Adrenal gland (tissue), 12 donors: Measurements from ENCODE around the gene CYB5R4. TPM values are rescaled to one million over a fixed set of nuclear protein-coding genes. Genes with fewer than 3 reads are reported as not detected.

Source experiments
- DNase-seq, 7 donors: peaks; one replicate each; pipeline ENCODE4 v3.0.0-alpha.2; 2019 to 2020
- H3K27ac ChIP-seq, 5 donors: fragments of 200-600 bp; sonication (generic) in 4 of 5; 1 replicate in 3 of 5; 2 replicates in 2 of 5; pipeline versions ENCODE4 v1.5.1 to v1.8.0; 2016 to 2020; ENCODE audit warnings: mild to moderate bottlenecking in 1 of 5
- H3K27me3 ChIP-seq: fragments of 200-600 bp; 2 replicates; pipeline ENCODE4 v1.8.0; 2021
- H3K36me3 ChIP-seq, 2 donors: fragments of 200-600 bp; replicated peaks in 1 of 2; 1 replicate in 1 of 2; 2 replicates in 1 of 2; pipeline versions ENCODE4 v1.5.1 to v1.8.0; 2018 to 2022
- H3K4me1 ChIP-seq, 2 donors: fragments of 200-600 bp; replicated peaks in 1 of 2; 1 replicate in 1 of 2; 2 replicates in 1 of 2; pipeline versions ENCODE4 v1.5.1 to v1.8.0; 2018 to 2021
- H3K4me3 ChIP-seq, 4 donors: fragments of 200-600 bp; sonication (generic) in 3 of 4; one replicate each; pipeline ENCODE4 v1.5.1; 2016 to 2018
- H3K9me3 ChIP-seq, 3 donors: fragments of 200-600 bp; sonication (generic) in 1 of 3; replicated peaks in 1 of 3; 1 replicate in 2 of 3; 2 replicates in 1 of 3; pipeline versions ENCODE4 v1.5.1 to v1.8.0; 2016 to 2021
- CTCF ChIP-seq, 6 experiments: fragments of 450-650 bp in 4 of 6; fragments of 200-600 bp in 2 of 6; sonication (generic) in 1 of 6; IDR thresholded peaks; 1 replicate in 5 of 6; 2 replicates in 1 of 6; pipeline versions ENCODE4 v1.5.1 to v1.8.0; 2016 to 2021; ENCODE audit warnings: antibody characterized with exemption in 6 of 6, mild to moderate bottlenecking in 2 of 6, moderate library complexity in 1 of 6
- POLR2A ChIP-seq, 2 donors: fragments of 450-650 bp; IDR thresholded peaks; one replicate each; pipeline ENCODE4 v1.6.1; 2017; ENCODE audit warnings: antibody characterized with exemption in 2 of 2, mild to moderate bottlenecking in 2 of 2, moderate library complexity in 1 of 2
- WGBS, 4 donors: extraction: QIAGEN DNeasy Blood & Tissue Kit in 2 of 4; methylation state at CpG; one replicate each; pipeline versions ENCODE4 v1.1.5 to v1.1.7; 2013 to 2017; 5-methylcytosine and 5-hydroxymethylcytosine counted together
- intact Hi-C, 2 donors: fragments of 100-400 bp; cut with DNase I; formaldehyde crosslinking; loops; one replicate each; pipeline versions ENCODE4 v1.14.1 to v1.15.0; 2022 to 2023
- polyA plus RNA-seq, 3 donors: library from polyadenylated mRNA; stranded (reverse); fragments of 200-250 nt in 2 of 3; fragments of 350-450 nt in 1 of 3; fragmentation: Illumina TruSeq in 1 of 3; extraction: RNeasy Lipid Tissue Mini Kit (QIAGEN cat#74804) in 1 of 3; gene quantifications; one replicate each; pipeline ENCODE4 v1.2.3, GENCODE V29; 2013 to 2014
- total RNA-seq, 9 donors: library from RNA; depleted of rRNA in 4 of 9; stranded (reverse); fragments of >200 nt in 4 of 9; fragments of 120-200 nt in 1 of 9; fragmentation: NEBNext Ultra II Directional in 1 of 9; extraction: Animal tissue kit (Norgen Biotek cat#: 25700) in 1 of 9; gene quantifications; one replicate each; pipeline versions ENCODE4 v1.1.0 to v1.2.4, GENCODE V29; 2013 to 2023
- donor health status: healthy with polysubstance abuse.
- donor health status: Bipolar disorder and iron deficiency.
- donor health status: DM: yes; HTN: yes; CAD: no.
- donor health status: DM: no; HTN: no; CAD: no.
- donor health status: DM: no; HTN: no; CAD: no.
- donor health status: DM: yes; HTN: yes; CAD: no.

The CYB5R4 gene
- total and polyA plus RNA-seq, 12 donors, result 1.3 to 22.0 (median 11.0) TPM

GRCh38 chr6:84016029-84016428, 156.5 kb downstream of the CYB5R4 start:
- Histone ChIP-seq H3K4me3 (no peak overlapping the region), H3K36me3 (no peaks in the 10 kb centered on the region), H3K27me3 (no peaks in the 10 kb centered on the region), H3K4me1 (no peaks in the 10 kb centered on the region), H3K9me3 (no peaks in the 10 kb centered on the region), H3K27ac (no peak overlapping the region)
- 56 to 75% (median 64%) methylated on average over 1 of the region's 1 CpG for WGBS, 4 donors
- intact Hi-C loops, result no loop called here
- no peak for TF ChIP-seq CTCF (IDR thresholded peaks at IDR 0.05)
- TF ChIP-seq POLR2A (IDR thresholded peaks at IDR 0.05), result no peak
- no peak for DNase-seq

Other genes with a start within 250 kb of the CYB5R4 start
- 10 to 100 TPM in 1 of 9 donors, 1 to 10 TPM in 4, under 1 TPM in 2, not detected in 2; 0.11 to 10.3 (median 2.8) TPM for gene SNAP91, start 150.6 kb upstream of the CYB5R4 start, total RNA-seq
- 10 to 100 TPM in 2 of 3 donors, 1 to 10 TPM in 1; 2.2 to 20.1 (median 10.5) TPM for gene SNAP91, start 150.6 kb upstream of the CYB5R4 start, polyA plus RNA-seq
- gene RIPPLY2, start 6.3 kb upstream of the CYB5R4 start, total RNA-seq, result 1 to 10 TPM in 2 of 9 donors, under 1 TPM in 2, not detected in 5; 0.53 to 2.7 (median 1.5) TPM
- 1 to 10 TPM in 1 of 3 donors, under 1 TPM in 2; 0.56 to 2.1 (median 0.67) TPM for gene RIPPLY2, start 6.3 kb upstream of the CYB5R4 start, polyA plus RNA-seq
- 1 to 10 TPM in 7 of 9 donors, under 1 TPM in 2; 0.36 to 6.3 (median 1.8) TPM for gene MRAP2, start 174.1 kb downstream of the CYB5R4 start, total RNA-seq
- 1 to 10 TPM; 3.0 to 9.5 (median 4.7) TPM for gene MRAP2, start 174.1 kb downstream of the CYB5R4 start, polyA plus RNA-seq